Heart left ventricle (tissue), 16 donors: ENCODE measurements around the gene EGFL8. TPM values are rescaled to one million over a fixed set of nuclear protein-coding genes. Genes with fewer than 3 reads are reported as not detected.

Source experiments
- ATAC-seq, 4 donors: fragments of 200-7000 bp; cut with Tn5 transposase; one replicate each; pipeline ENCODE4 v1.9.1; 2020 to 2022; ENCODE audit warnings: moderate library complexity in 4 of 4, mild to moderate bottlenecking in 3 of 4, moderate number of reproducible peaks in 1 of 4
- DNase-seq, 5 donors: peaks; one replicate each; pipeline ENCODE4 v3.0.0-alpha.2; 2020
- H3K27ac ChIP-seq, 12 donors: fragments of 200-600 bp; sonication (generic) in 4 of 12; one replicate each; pipeline versions ENCODE4 v1.5.0 to v1.8.0; 2016 to 2022; ENCODE audit warnings: mild to moderate bottlenecking in 2 of 12
- H3K27me3 ChIP-seq, 9 donors: fragments of 200-600 bp; sonication (generic) in 2 of 9; one replicate each; pipeline versions ENCODE4 v1.5.1 to v1.8.0; 2016 to 2022; ENCODE audit warnings: mild to moderate bottlenecking in 3 of 9
- H3K36me3 ChIP-seq, 9 donors: fragments of 200-600 bp; sonication (generic) in 2 of 9; one replicate each; pipeline versions ENCODE4 v1.5.0 to v1.8.0; 2018 to 2022; ENCODE audit warnings: mild to moderate bottlenecking in 2 of 9
- H3K4me1 ChIP-seq, 12 donors: fragments of 200-600 bp; sonication (generic) in 4 of 12; one replicate each; pipeline versions ENCODE4 v1.5.0 to v1.8.0; 2016 to 2022; ENCODE audit warnings: mild to moderate bottlenecking in 3 of 12
- H3K4me3 ChIP-seq, 12 donors: fragments of 200-600 bp; sonication (generic) in 4 of 12; one replicate each; pipeline versions ENCODE4 v1.5.0 to v1.8.0; 2017 to 2022; ENCODE audit warnings: mild to moderate bottlenecking in 9 of 12, moderate library complexity in 4 of 12
- H3K9me3 ChIP-seq, 12 donors: fragments of 200-600 bp; sonication (generic) in 4 of 12; one replicate each; pipeline versions ENCODE4 v1.5.0 to v1.8.0; 2016 to 2022; ENCODE audit warnings: mild to moderate bottlenecking in 1 of 12
- CTCF ChIP-seq, 12 donors: fragments of 200-600 bp; sonication (generic) in 4 of 12; IDR thresholded peaks; one replicate each; pipeline versions ENCODE4 v1.5.0 to v1.8.0; 2018 to 2022; ENCODE audit warnings: antibody characterized with exemption in 12 of 12, mild to moderate bottlenecking in 5 of 12
- POLR2A ChIP-seq, 2 donors: fragments of 450-650 bp; IDR thresholded peaks; one replicate each; pipeline ENCODE4 v1.6.1; 2017; ENCODE audit warnings: antibody characterized with exemption in 2 of 2, mild to moderate bottlenecking in 2 of 2, moderate library complexity in 2 of 2
- WGBS, 4 donors: extraction: QIAGEN DNeasy Blood & Tissue Kit in 2 of 4; methylation state at CpG; one replicate each; pipeline versions ENCODE4 v1.1.5 to v1.1.7; 2013 to 2018; 5-methylcytosine and 5-hydroxymethylcytosine counted together
- intact Hi-C, 10 donors: fragments of 100-400 bp; cut with DNase I; formaldehyde crosslinking; loops; one replicate each; pipeline versions ENCODE4 v1.11.1 to v1.14.2; 2022
- polyA plus RNA-seq, 2 donors: library from polyadenylated mRNA; stranded (reverse); fragments of 200-250 nt; gene quantifications; one replicate each; pipeline ENCODE4 v1.2.3, GENCODE V29; 2013
- total RNA-seq, 9 donors: library from RNA; depleted of rRNA in 2 of 9; stranded (reverse); fragments of >200 nt in 2 of 9; fragmentation: NEBNext Ultra II Directional in 3 of 9; extraction: Animal tissue kit (Norgen Biotek cat#: 25700) in 3 of 9; gene quantifications; one replicate each; pipeline versions ENCODE4 v1.1.0 to v1.2.4, GENCODE V29; 2016 to 2023
- donor health status: ischemic (EF 13 %, LVEDD 7.1; RV severe dilation, severe dysfunction).
- donor health status: healthy with polysubstance abuse.
- donor health status: DM: no; HTN: yes; CAD: no.
- donor health status: DM: no; HTN: no; CAD: no.
- donor health status: ischemic (EF 25% LVEDD 6.9; RV normal size, moderate dysfunction).
- donor health status: ischemic (EF 25% LVEDD 5.7; RV mildly dilated, moderate dysfunction).
- donor health status: healthy.
- donor health status: DM: yes; HTN: yes; CAD: no.
- donor health status: ischemic (EF 35%, LVEDD 5.7; RV mildly dilated, moderate dysfunction).
- donor health status: nonischemic (EF 11% LVEDD 7.7; RV severe dilation, severe dysfunction).
- donor health status: DM: yes; HTN: yes; CAD: no.
- donor health status: PGD.
- donor health status: ischemic (EF 29% LVEDD 5.4; RV normal size, mild dysfunction).
- donor health status: nonischemic (EF 23%, LVEDD 6.1; RV moderate dilation, normal function).

EGFL8 gene
- total and polyA plus RNA-seq, 11 donors, result 2.4 to 11.2 (median 6.1) TPM

GRCh38 chr6:32151863-32152768 is 12.3 kb upstream of the EGFL8 start, which contains the start of gene PRRT1:
TSS of gene PRRT1 (minus strand) at chr6:32151939. CDS start at chr6:32151827, 112 bp downstream.
- H3K36me3 ChIP-seq, result peaks cover 0 to 20% (median 13%) of the 10 kb centered on the region in 9 donors
- H3K27me3 ChIP-seq, result peaks cover 0 to 48% (median 6%) of the 10 kb centered on the region in 9 donors
- no peaks in the 10 kb centered on the region for H3K9me3 ChIP-seq
- peak within 1 kb of the TSS in 11 of 12 donors; percentile 80 to 96 (median 92) for H3K27ac ChIP-seq
- H3K4me1 ChIP-seq, result peaks cover 6 to 41% (median 21%) of the 10 kb centered on the region in 12 donors
- intact Hi-C loops, result loop anchor here in 7 of 10 donors (1.0 to 10.0 kb wide), 6 partner anchors 21 to 107 kb away; partner anchors contain the start of gene FKBPL (in 1 of the 7)
- no peak for DNase-seq
- TF ChIP-seq POLR2A (IDR thresholded peaks at IDR 0.05) (no peak), CTCF (IDR thresholded peaks at IDR 0.05) (no peak)
- H3K4me3 ChIP-seq, result peak within 1 kb of the TSS in 10 of 12 donors; percentile 66 to 91 (median 80)
- WGBS, 4 donors, result 23 to 27% (median 24%) methylated on average over 18 to 22 of the region's 24 CpGs
- ATAC-seq, result no peak

GRCh38 chr6:32152769-32153563 is 11.4 kb upstream of the EGFL8 start:
- peak in 2 of 5 donors; percentile 55 to 68 for DNase-seq
- H3K27me3 ChIP-seq, result peaks cover 0 to 45% (median 4%) of the 10 kb centered on the region in 9 donors
- intact Hi-C loops, result loop anchor here in 7 of 10 donors (1.0 to 10.0 kb wide), 6 partner anchors 22 to 108 kb away; partner anchors contain the start of gene FKBPL (in 1 of the 7)

GRCh38 chr6:32153564-32154513 is 10.6 kb upstream of the EGFL8 start, which contains the start of gene PPT2:
TSS of gene PPT2 (plus strand) at chr6:32154141. CDS start at chr6:32154595, 454 bp downstream.
- DNase-seq (peak; percentile 92 to 96 (median 94)), ATAC-seq (peak; percentile 89 to 94 (median 92))
- H3K9me3 ChIP-seq, result no peaks in the 10 kb centered on the region
- H3K27ac ChIP-seq, result peak within 1 kb of the TSS; percentile 66 to 96 (median 91)
- peak in 5 of 12 donors; percentile 3 to 46 (median 18) for TF ChIP-seq CTCF (IDR thresholded peaks at IDR 0.05)
- no peak for TF ChIP-seq POLR2A (IDR thresholded peaks at IDR 0.05)
- peaks cover 6 to 41% (median 21%) of the 10 kb centered on the region in 12 donors for H3K4me1 ChIP-seq
- intact Hi-C loops, result loop anchor here in 8 of 10 donors (1.0 to 10.0 kb wide), 13 partner anchors 22 to 109 kb away; partner anchors contain the start of genes AGPAT1 (in 2 of the 8), ATF6B (in 2 of the 8) and FKBPL (in 1 of the 8)
- peak within 1 kb of the TSS; percentile 47 to 91 (median 78) for H3K4me3 ChIP-seq
- H3K27me3 ChIP-seq, result peaks cover 0 to 37% (median 4%) of the 10 kb centered on the region in 9 donors
- peaks cover 0 to 36% (median 29%) of the 10 kb centered on the region in 9 donors for H3K36me3 ChIP-seq
- WGBS, 4 donors, result 1 to 2% (median 1%) methylated on average over 49 to 52 of the region's 52 CpGs

More at GRCh38 chr6:32152769-32153563, 11.4 kb upstream of the EGFL8 start:
- Histone ChIP-seq H3K36me3 (peaks cover 0 to 29% (median 22%) of the 10 kb centered on the region in 9 donors), H3K27ac (peak overlapping the region; percentile 66 to 96 (median 91)), H3K9me3 (no peaks in the 10 kb centered on the region), H3K4me1 (peaks cover 6 to 41% (median 21%) of the 10 kb centered on the region in 12 donors), H3K4me3 (peak overlapping the region; percentile 47 to 91 (median 78))
- TF ChIP-seq POLR2A (IDR thresholded peaks at IDR 0.05), result no peak
- WGBS, 4 donors, result 36 to 43% (median 38%) methylated on average over 32 to 35 of the region's 35 CpGs
- ATAC-seq, result peak in 3 of 4 donors; percentile 22 to 38 (median 31)
